HL-60 (cell line): Measurements from ENCODE around the gene HTR3A.

Experiments
- TF ChIP-seq, protein P1 (sequence below): IDR thresholded peaks from one replicate; pipeline ENCODE4 v1.5.1; 2011; ENCODE audit warnings: low read length, control low read depth, inconsistent platforms; ENCODE audit not compliant: insufficient read depth
- TF ChIP-seq, protein P2 (sequence below): IDR thresholded peaks from 2 replicates; pipeline ENCODE4 v1.6.1; 2012; ENCODE audit warnings: low read depth; ENCODE audit not compliant: insufficient replicate concordance

DNA sequence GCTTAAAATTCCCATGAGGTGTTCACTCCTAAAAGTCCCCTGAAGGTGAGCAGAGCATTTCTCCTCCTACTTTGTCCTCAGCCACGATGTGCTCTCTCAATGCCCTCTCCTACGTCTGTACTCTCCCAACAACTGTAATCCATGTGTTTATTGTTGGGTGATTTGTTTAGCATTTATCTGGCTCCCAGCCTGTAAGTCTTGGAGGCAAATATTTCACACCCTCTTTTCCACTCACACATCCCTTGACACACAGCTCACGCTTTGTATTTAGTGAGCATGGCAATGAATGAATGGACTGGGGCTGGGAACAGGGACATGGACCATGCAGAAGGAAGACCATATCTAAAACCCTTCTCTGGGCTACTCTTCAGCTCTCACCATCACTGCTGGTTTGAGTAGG, 22.6 kb downstream of the HTR3A start:
- TF ChIP-seq, protein P1, sequence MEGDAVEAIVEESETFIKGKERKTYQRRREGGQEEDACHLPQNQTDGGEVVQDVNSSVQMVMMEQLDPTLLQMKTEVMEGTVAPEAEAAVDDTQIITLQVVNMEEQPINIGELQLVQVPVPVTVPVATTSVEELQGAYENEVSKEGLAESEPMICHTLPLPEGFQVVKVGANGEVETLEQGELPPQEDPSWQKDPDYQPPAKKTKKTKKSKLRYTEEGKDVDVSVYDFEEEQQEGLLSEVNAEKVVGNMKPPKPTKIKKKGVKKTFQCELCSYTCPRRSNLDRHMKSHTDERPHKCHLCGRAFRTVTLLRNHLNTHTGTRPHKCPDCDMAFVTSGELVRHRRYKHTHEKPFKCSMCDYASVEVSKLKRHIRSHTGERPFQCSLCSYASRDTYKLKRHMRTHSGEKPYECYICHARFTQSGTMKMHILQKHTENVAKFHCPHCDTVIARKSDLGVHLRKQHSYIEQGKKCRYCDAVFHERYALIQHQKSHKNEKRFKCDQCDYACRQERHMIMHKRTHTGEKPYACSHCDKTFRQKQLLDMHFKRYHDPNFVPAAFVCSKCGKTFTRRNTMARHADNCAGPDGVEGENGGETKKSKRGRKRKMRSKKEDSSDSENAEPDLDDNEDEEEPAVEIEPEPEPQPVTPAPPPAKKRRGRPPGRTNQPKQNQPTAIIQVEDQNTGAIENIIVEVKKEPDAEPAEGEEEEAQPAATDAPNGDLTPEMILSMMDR: no peak
- TF ChIP-seq, protein P2, sequence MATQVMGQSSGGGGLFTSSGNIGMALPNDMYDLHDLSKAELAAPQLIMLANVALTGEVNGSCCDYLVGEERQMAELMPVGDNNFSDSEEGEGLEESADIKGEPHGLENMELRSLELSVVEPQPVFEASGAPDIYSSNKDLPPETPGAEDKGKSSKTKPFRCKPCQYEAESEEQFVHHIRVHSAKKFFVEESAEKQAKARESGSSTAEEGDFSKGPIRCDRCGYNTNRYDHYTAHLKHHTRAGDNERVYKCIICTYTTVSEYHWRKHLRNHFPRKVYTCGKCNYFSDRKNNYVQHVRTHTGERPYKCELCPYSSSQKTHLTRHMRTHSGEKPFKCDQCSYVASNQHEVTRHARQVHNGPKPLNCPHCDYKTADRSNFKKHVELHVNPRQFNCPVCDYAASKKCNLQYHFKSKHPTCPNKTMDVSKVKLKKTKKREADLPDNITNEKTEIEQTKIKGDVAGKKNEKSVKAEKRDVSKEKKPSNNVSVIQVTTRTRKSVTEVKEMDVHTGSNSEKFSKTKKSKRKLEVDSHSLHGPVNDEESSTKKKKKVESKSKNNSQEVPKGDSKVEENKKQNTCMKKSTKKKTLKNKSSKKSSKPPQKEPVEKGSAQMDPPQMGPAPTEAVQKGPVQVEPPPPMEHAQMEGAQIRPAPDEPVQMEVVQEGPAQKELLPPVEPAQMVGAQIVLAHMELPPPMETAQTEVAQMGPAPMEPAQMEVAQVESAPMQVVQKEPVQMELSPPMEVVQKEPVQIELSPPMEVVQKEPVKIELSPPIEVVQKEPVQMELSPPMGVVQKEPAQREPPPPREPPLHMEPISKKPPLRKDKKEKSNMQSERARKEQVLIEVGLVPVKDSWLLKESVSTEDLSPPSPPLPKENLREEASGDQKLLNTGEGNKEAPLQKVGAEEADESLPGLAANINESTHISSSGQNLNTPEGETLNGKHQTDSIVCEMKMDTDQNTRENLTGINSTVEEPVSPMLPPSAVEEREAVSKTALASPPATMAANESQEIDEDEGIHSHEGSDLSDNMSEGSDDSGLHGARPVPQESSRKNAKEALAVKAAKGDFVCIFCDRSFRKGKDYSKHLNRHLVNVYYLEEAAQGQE: no peak
